HCT116 (cell line): ENCODE data around the gene CMTM2. TPM values are rescaled to one million over a fixed set of nuclear protein-coding genes. Genes with fewer than 3 reads are reported as not detected.
A peak's percentile ranks its signal among the peaks of the same experiment; 100 is the strongest.

Experiments
- ATAC-seq: fragments of 200-7000 bp; cut with Tn5 transposase; 2 replicates; pipeline ENCODE4 v1.9.1; 2020; ENCODE audit warnings: mild to moderate bottlenecking, moderate library complexity
- BruUV-seq: library from RNA; stranded (reverse); fragments of 400-500 nt; replicated peaks from 2 replicates; lab custom pipeline; 2021; lab: Mats Ljungman, UMichigan
- CTCF ChIA-PET: fragments of 300-600 bp; sonication (Branson Sonifier 250); formaldehyde crosslinking; loops from one replicate; lab custom pipeline; 2021; ENCODE audit warnings: antibody characterized with exemption; lab: Charles Lee
- POLR2A ChIA-PET: fragments of 300-600, 350-600 bp; sonication (Branson Sonifier 250); formaldehyde crosslinking; loops from one replicate; lab custom pipeline; 2021; ENCODE audit warnings: antibody characterized with exemption; lab: Charles Lee
- RAD21 ChIA-PET, 2 experiments: fragments of 300-600 bp; sonication (Branson Sonifier 250); formaldehyde crosslinking; loops; one replicate each; lab custom pipeline; 2023; ENCODE audit warnings: low total read pairs in 2 of 2; ENCODE audit not compliant: uncharacterized antibody in 2 of 2, unreplicated experiment in 2 of 2, low non-redundant PET in 1 of 2; lab: Charles Lee
- DNase-seq: peaks from one replicate; pipeline ENCODE4 v3.0.0-alpha.2; 2010; ENCODE audit warnings: low read depth, low spot score
- H2AFZ ChIP-seq: fragments of 200-600 bp; shearing (Covaris generic), sonication (generic); 2 replicates; pipeline ENCODE4 v1.6.1; 2017; ENCODE audit warnings: low read depth, mixed run types, mixed read lengths, antibody characterized with exemption, low read length; ENCODE audit not compliant: poor library complexity, severe bottlenecking
- H3K27ac ChIP-seq: 2 replicates; pipeline ENCODE4 v1.5.1; 2012; ENCODE audit warnings: low read depth, low read length
- H3K27me3 ChIP-seq: fragments of 200-600 bp; sonication (generic); 2 replicates; pipeline ENCODE4 v1.6.1; 2016; ENCODE audit warnings: mixed run types, low read length, mixed read lengths; ENCODE audit not compliant: insufficient read depth
- H3K36me3 ChIP-seq, 2 experiments: fragments of 200-500 bp in 1 of 2; fragments of 200-600 bp in 1 of 2; sonication (Bioruptor generic) in 1 of 2; sonication (generic) in 1 of 2; 2 replicates each; pipeline versions ENCODE4 v1.5.1 to v1.6.1; 2014 to 2016; ENCODE audit warnings: low read length in 2 of 2, inconsistent platforms in 1 of 2, mixed read lengths in 1 of 2, mixed run types in 1 of 2; ENCODE audit not compliant: insufficient read depth in 2 of 2, control insufficient read depth in 1 of 2
- H3K4me1 ChIP-seq, 2 experiments: fragments of 200-600 bp in 1 of 2; sonication (generic) in 1 of 2; 2 replicates each; pipeline versions ENCODE4 v1.5.1 to v1.6.1; 2012 to 2017; ENCODE audit warnings: low read length in 2 of 2, inconsistent platforms in 1 of 2, mild to moderate bottlenecking in 1 of 2, mixed read lengths in 1 of 2, mixed run types in 1 of 2, moderate library complexity in 1 of 2; ENCODE audit not compliant: insufficient read depth in 2 of 2, control insufficient read depth in 1 of 2
- H3K4me2 ChIP-seq: fragments of 200-600 bp; sonication (generic); 2 replicates; pipeline ENCODE4 v1.6.1; 2017; ENCODE audit warnings: mixed run types, low read length, mixed read lengths
- H3K4me3 ChIP-seq, 2 experiments: fragments of 200-600 bp in 1 of 2; sonication (generic) in 1 of 2; replicated peaks in 1 of 2; 2 replicates each; pipeline ENCODE4 v1.5.1; 2011 to 2016; ENCODE audit warnings: low read length in 2 of 2, control low read depth in 1 of 2, low read depth in 1 of 2, mild to moderate bottlenecking in 1 of 2, mixed read lengths in 1 of 2, mixed run types in 1 of 2
- H3K79me2 ChIP-seq: fragments of 200-600 bp; sonication (generic); 2 replicates; pipeline ENCODE4 v1.6.1; 2017; ENCODE audit warnings: mild to moderate bottlenecking, mixed run types, low read length, moderate library complexity, mixed read lengths; ENCODE audit not compliant: insufficient read depth
- H3K9ac ChIP-seq: fragments of 200-600 bp; sonication (generic); 2 replicates; pipeline ENCODE4 v1.6.1; 2016; ENCODE audit warnings: low read length, mixed read lengths
- H3K9me2 ChIP-seq: fragments of 200-600 bp; sonication (generic), shearing (Covaris generic); 2 replicates; pipeline ENCODE4 v1.6.1; 2017; ENCODE audit warnings: mixed run types, mild to moderate bottlenecking, moderate library complexity; ENCODE audit not compliant: insufficient read depth
- H3K9me3 ChIP-seq, 2 experiments: fragments of 200-500 bp in 1 of 2; fragments of 200-600 bp in 1 of 2; sonication (Bioruptor generic) in 1 of 2; sonication (generic) in 1 of 2; 2 replicates each; pipeline ENCODE4 v1.6.1; 2014 to 2017; ENCODE audit warnings: low read length in 2 of 2, mixed read lengths in 2 of 2, inconsistent platforms in 1 of 2, low read depth in 1 of 2, mild to moderate bottlenecking in 1 of 2, mixed run types in 1 of 2, moderate library complexity in 1 of 2; ENCODE audit not compliant: control insufficient read depth in 1 of 2, insufficient read depth in 1 of 2
- H4K20me1 ChIP-seq: fragments of 200-600 bp; sonication (generic), shearing (Covaris generic); 2 replicates; pipeline ENCODE4 v1.6.1; 2017; ENCODE audit warnings: mixed run types, mild to moderate bottlenecking, moderate library complexity; ENCODE audit not compliant: insufficient read depth
- EGR1 ChIP-seq: IDR thresholded peaks from 2 replicates; pipeline ENCODE4 v1.6.1; 2012; ENCODE audit warnings: low read depth
- ELF1 ChIP-seq: IDR thresholded peaks from 2 replicates; pipeline ENCODE4 v1.6.1; 2012; ENCODE audit warnings: low read depth, borderline replicate concordance
- EZH2 ChIP-seq: fragments of 200-600 bp; sonication (generic); IDR thresholded peaks from 2 replicates; pipeline ENCODE4 v1.6.1; 2017; ENCODE audit warnings: antibody characterized with exemption, mixed run types
- EZH2phosphoT487 ChIP-seq: fragments of 200-600 bp; IDR thresholded peaks from 2 replicates; pipeline ENCODE4 v1.6.1; 2018; ENCODE audit warnings: antibody characterized with exemption, borderline replicate concordance
- MAX ChIP-seq: IDR thresholded peaks from 2 replicates; pipeline ENCODE4 v1.6.1; 2012
- POLR2AphosphoS5 ChIP-seq: IDR thresholded peaks from 2 replicates; pipeline ENCODE4 v1.6.1; 2011; ENCODE audit warnings: mild to moderate bottlenecking, low read depth, low read length, moderate library complexity
- REST ChIP-seq: IDR thresholded peaks from 2 replicates; pipeline ENCODE4 v1.6.1; 2012; ENCODE audit warnings: low read depth
- SIN3A ChIP-seq: IDR thresholded peaks from 2 replicates; pipeline ENCODE4 v1.6.1; 2012; ENCODE audit warnings: low read depth
- SP1 ChIP-seq: IDR thresholded peaks from 2 replicates; pipeline ENCODE4 v1.6.1; 2012; ENCODE audit warnings: low read depth
- TCF7L2 ChIP-seq: IDR thresholded peaks from 2 replicates; pipeline ENCODE4 v1.7.0; 2011; ENCODE audit warnings: borderline replicate concordance, inconsistent platforms; ENCODE audit not compliant: insufficient read depth, insufficient read length; ENCODE audit errors: extremely low read depth
- ZBTB33 ChIP-seq: IDR thresholded peaks from 2 replicates; pipeline ENCODE4 v1.6.1; 2011; ENCODE audit warnings: mild to moderate bottlenecking, low read length, moderate library complexity; ENCODE audit not compliant: insufficient replicate concordance; ENCODE audit errors: extremely low read depth
- ZFX ChIP-seq: fragments of 450-650 bp; IDR thresholded peaks from 2 replicates; pipeline ENCODE4 v1.6.1; 2017
- ZNF274 ChIP-seq: fragments of 200-500 bp; sonication (Bioruptor generic); IDR thresholded peaks from 2 replicates; pipeline ENCODE4 v1.6.1; 2014; ENCODE audit warnings: mild to moderate bottlenecking, low read depth, low read length, inconsistent platforms
- intact Hi-C: fragments of 100-400 bp; cut with micrococcal nuclease; formaldehyde crosslinking; loops from 2 replicates; pipeline ENCODE4 v1.10.0; 2022
- total RNA-seq: library from RNA; stranded (reverse); gene quantifications from one replicate; pipeline ENCODE4 v1.2.1, GENCODE V29; 2021; ENCODE audit not compliant: unreplicated experiment

The CMTM2 gene
- total RNA-seq, 1 experiment from 2014 or later = 0.42 TPM

- CTCF ChIA-PET = no interaction called here
- H4K20me1 ChIP-seq = no peaks in the 10 kb centered on the region
- H3K9me2 ChIP-seq = no peaks in the 10 kb centered on the region
- intact Hi-C loops = no loop called here
- ATAC-seq (no peak), DNase-seq (no peak)
- H3K36me3 ChIP-seq = no peaks in the 10 kb centered on the region
- peaks cover 4% of the 10 kb centered on the region; the same call in 1 of the 2 replicates for H3K79me2 ChIP-seq
- POLR2A ChIA-PET = interaction anchor here (2.4 kb wide), 1 partner anchor 26 kb away, joined by 9 read pairs; no protein-coding TSS in a partner anchor
- no peak overlapping the region for H3K27ac ChIP-seq
- RAD21 ChIA-PET = no interaction called here
- peaks cover 24 to 43% of the 10 kb centered on the region in 2 experiments for H3K4me1 ChIP-seq
- TF ChIP-seq SIN3A = no peak
- no peak for TF ChIP-seq ZFX
- TF ChIP-seq EZH2 = no peak
- TF ChIP-seq ELF1 = no peak
- TF ChIP-seq, all 23 proteins: peak for 0
- BruUV-seq = no TSS peak
- H3K27me3 ChIP-seq = no peaks in the 10 kb centered on the region
- peak overlapping the region; percentile 85; the same call in 1 of the 2 replicates for H3K4me2 ChIP-seq
- no peak overlapping the region for H3K9ac ChIP-seq
- no peak overlapping the region for H3K4me3 ChIP-seq
- H2AFZ ChIP-seq = no peak overlapping the region
- no peaks in the 10 kb centered on the region for H3K9me3 ChIP-seq
These were observed 31.2 kb upstream of the CMTM2 start for GRCh38 chr16:66548068-66548467.

GRCh38 chr16:66548868-66549267 is 30.4 kb upstream of the CMTM2 start:
- CTCF ChIA-PET = no interaction called here
- ATAC-seq (no peak), DNase-seq (no peak)
- POLR2A ChIA-PET = no interaction called here
- Histone ChIP-seq H3K4me2 (peak overlapping the region; percentile 85), H2AFZ (no peak overlapping the region), H3K27ac (peak overlapping the region; percentile 88), H3K27me3 (no peaks in the 10 kb centered on the region), H3K36me3 (peaks cover 0 to 4% of the 10 kb centered on the region in 2 experiments; a peak in 1 of 4 replicates), H3K4me3 (peak overlapping the region; percentile 61 to 72), H3K9me3 (no peaks in the 10 kb centered on the region), H4K20me1 (no peaks in the 10 kb centered on the region), H3K9me2 (no peaks in the 10 kb centered on the region), H3K79me2 (peaks cover 12% of the 10 kb centered on the region; the same call in 1 of the 2 replicates), H3K9ac (peak overlapping the region; percentile 84), H3K4me1 (peaks cover 25 to 46% of the 10 kb centered on the region in 2 experiments)
- intact Hi-C loops = no loop called here
- RAD21 ChIA-PET = no interaction called here
- TSS peak; percentile 42 for BruUV-seq
- TF ChIP-seq POLR2AphosphoS5 (no peak), SP1 (no peak), ZBTB33 (no peak), EZH2phosphoT487 (no peak), REST (no peak), EGR1 (no peak), ZFX (no peak), ELF1 (no peak), ZNF274 (no peak), TCF7L2 (no peak), MAX (no peak), SIN3A (no peak)
